Measurements from ENCODE around the gene COL5A2.

The COL5A2 gene

GRCh38 chr2:189179570-189179950 lies at the start of gene COL5A2:
Gene COL5A2 (minus strand): TSS chr2:189179761. CDS start chr2:189179604, 157 bp downstream.
- no peak for DNase-seq

- no peak for DNase-seq
Observed at GRCh38 chr2:189226017-189226416, 46.5 kb upstream of the COL5A2 start.

- no peak for DNase-seq
Observed at GRCh38 chr2:189225032-189225431, 45.5 kb upstream of the COL5A2 start.

- DNase-seq = no peak
Observed at GRCh38 chr2:189222468-189223105, 43.0 kb upstream of the COL5A2 start.

GRCh38 chr2:189221811-189222467 lies 42.4 kb upstream of the COL5A2 start:
- DNase-seq = no peak

- no peak for DNase-seq
Observed at GRCh38 chr2:189218236-189218635, 38.7 kb upstream of the COL5A2 start.

GRCh38 chr2:189217541-189217940 lies 38.0 kb upstream of the COL5A2 start:
- DNase-seq = no peak

- DNase-seq = no peak
Observed at GRCh38 chr2:189217051-189217450, 37.5 kb upstream of the COL5A2 start.

GRCh38 chr2:189214484-189214883 lies 34.9 kb upstream of the COL5A2 start:
- DNase-seq = no peak

GRCh38 chr2:189213250-189213649 lies 33.7 kb upstream of the COL5A2 start:
- DNase-seq = no peak

- no peak for DNase-seq
Observed at GRCh38 chr2:189210250-189211087, 30.9 kb upstream of the COL5A2 start.

- no peak for DNase-seq
Observed at GRCh38 chr2:189208254-189208653, 28.7 kb upstream of the COL5A2 start.

GRCh38 chr2:189204322-189204941 lies 24.9 kb upstream of the COL5A2 start:
- no peak for DNase-seq

- no peak for DNase-seq
Observed at GRCh38 chr2:189203177-189203799, 23.7 kb upstream of the COL5A2 start.

- no peak for DNase-seq
Observed at GRCh38 chr2:189199797-189200196, 20.2 kb upstream of the COL5A2 start.

GRCh38 chr2:189192766-189193165 lies 13.2 kb upstream of the COL5A2 start:
- no peak for DNase-seq

GRCh38 chr2:189191766-189192165 lies 12.2 kb upstream of the COL5A2 start:
- no peak for DNase-seq

- no peak for DNase-seq
Observed at GRCh38 chr2:189190685-189191084, 11.1 kb upstream of the COL5A2 start.

GRCh38 chr2:189188115-189188805 lies 8.7 kb upstream of the COL5A2 start:
- DNase-seq = no peak

GRCh38 chr2:189183170-189183569 lies 3.6 kb upstream of the COL5A2 start:
- no peak for DNase-seq

GRCh38 chr2:189181706-189182105 lies 2.1 kb upstream of the COL5A2 start:
- no peak for DNase-seq
